ENCODE measurements around the gene OPN5. TPM values are rescaled to one million over a fixed set of nuclear protein-coding genes. Genes with fewer than 3 reads are reported as not detected.

The OPN5 gene
- total and polyA plus RNA-seq, 2 experiments from 2014 or later = not detected

GRCh38 chr6:47811443-47811842 lies 29.6 kb downstream of the OPN5 start:
- H3K27me3 ChIP-seq (ENCODE audit: insufficient read depth) = no peaks in the 10 kb centered on the region
- H3K27ac Mint-ChIP-seq = no peak overlapping the region
- H3K36me3 ChIP-seq (ENCODE audit: insufficient read depth) = no peaks in the 10 kb centered on the region
- H3K79me2 ChIP-seq (replicated peaks; ENCODE audit: insufficient read depth) = no peaks in the 10 kb centered on the region
- H3K36me3 Mint-ChIP-seq (ENCODE audit: low read depth) = no peaks in the 10 kb centered on the region
- no peak overlapping the region for H2AFZ ChIP-seq
- H3K4me1 Mint-ChIP-seq = peaks cover 4% of the 10 kb centered on the region; the same call in 1 of the 3 replicates
- H3K4me3 ChIP-seq = no peak overlapping the region
- H3K27ac ChIP-seq (ENCODE audit: low read depth) = no peak overlapping the region
- no peaks in the 10 kb centered on the region for H3K27me3 Mint-ChIP-seq (ENCODE audit: insufficient read depth, low read depth, poor library complexity)
- H4K20me1 ChIP-seq (replicated peaks; ENCODE audit: insufficient read depth) = no peaks in the 10 kb centered on the region
- DNase-seq (ENCODE audit: low spot score) = no peak
- H3K9me3 Mint-ChIP-seq = no peaks in the 10 kb centered on the region
- H3K4me1 ChIP-seq (ENCODE audit: insufficient read depth) = no peaks in the 10 kb centered on the region
- no peak overlapping the region for H3K4me2 ChIP-seq
- no peaks in the 10 kb centered on the region for H3F3A ChIP-seq (replicated peaks; ENCODE audit: low read depth)
- no peak overlapping the region for H3K4me3 Mint-ChIP-seq
- H3K9me2 ChIP-seq (ENCODE audit: insufficient read depth) = no peaks in the 10 kb centered on the region
- ATAC-seq = no peak
- TF ChIP-seq STAT1 (IDR thresholded peaks at IDR 0.05; ENCODE audit: unreplicated experiment) (no peak), ZNF331 (CRISPR knock-in tag; IDR thresholded peaks at IDR 0.05; ENCODE audit: low read depth) (no peak), NANOG (IDR thresholded peaks at IDR 0.05; ENCODE audit: borderline replicate concordance) (no peak), CREB1 (CRISPR knock-in tag; IDR thresholded peaks at IDR 0.05; ENCODE audit: low read depth) (no peak), REST (IDR thresholded peaks at IDR 0.05; ENCODE audit: unreplicated experiment) (no peak), JUNB (IDR thresholded peaks at IDR 0.05; ENCODE audit: unreplicated experiment) (no peak)

- ATAC-seq = no peak
- TF ChIP-seq EZH2 (IDR thresholded peaks at IDR 0.05; ENCODE audit: low read depth, unreplicated experiment) = no peak
- no peak for TF ChIP-seq JUNB (IDR thresholded peaks at IDR 0.05; ENCODE audit: unreplicated experiment)
- no peak for TF ChIP-seq ZNF462 (CRISPR knock-in tag; IDR thresholded peaks at IDR 0.05)
- no peak for TF ChIP-seq CTCF (conservative IDR thresholded peaks at IDR 0.05; ENCODE audit: low read depth in 2 of 2)
- TF ChIP-seq ZNF114 (CRISPR knock-in tag; IDR thresholded peaks at IDR 0.05) = no peak
- TF ChIP-seq CREB1 (CRISPR knock-in tag; IDR thresholded peaks at IDR 0.05; ENCODE audit: low read depth) = no peak
- no peak for TF ChIP-seq ZNF331 (CRISPR knock-in tag; IDR thresholded peaks at IDR 0.05; ENCODE audit: low read depth)
- no peak for TF ChIP-seq POLR2AphosphoS5 (IDR thresholded peaks at IDR 0.05; ENCODE audit: low read depth)
Observed at GRCh38 chr6:47817749-47818148, 35.9 kb downstream of the OPN5 start.

More at GRCh38 chr6:47817749-47818148, 35.9 kb downstream of the OPN5 start:
- Histone ChIP-seq H3K27me3 (ENCODE audit: insufficient read depth) (no peaks in the 10 kb centered on the region), H4K20me1 (replicated peaks; ENCODE audit: insufficient read depth) (no peaks in the 10 kb centered on the region), H2AFZ (no peak overlapping the region), H3K4me2 (no peak overlapping the region), H3K4me1 (ENCODE audit: insufficient read depth) (no peaks in the 10 kb centered on the region), H3K79me2 (replicated peaks; ENCODE audit: insufficient read depth) (no peaks in the 10 kb centered on the region), H3K4me3 (no peak overlapping the region), H3K36me3 (ENCODE audit: insufficient read depth) (no peaks in the 10 kb centered on the region), H3K9me2 (ENCODE audit: insufficient read depth) (peaks cover 11% of the 10 kb centered on the region), H3K27ac (ENCODE audit: low read depth) (no peak overlapping the region), H3F3A (replicated peaks; ENCODE audit: low read depth) (no peaks in the 10 kb centered on the region)
- no peak for DNase-seq (ENCODE audit: low spot score)
- Mint-ChIP-seq H3K4me3 (no peak overlapping the region), H3K36me3 (ENCODE audit: low read depth) (no peaks in the 10 kb centered on the region), H3K27ac (no peak overlapping the region), H3K4me1 (peaks cover 2% of the 10 kb centered on the region; the same call in 1 of the 3 replicates), H3K9me3 (no peaks in the 10 kb centered on the region), H3K27me3 (ENCODE audit: insufficient read depth, low read depth, poor library complexity) (no peaks in the 10 kb centered on the region)

Data from GM23338 (cell line).